Sciatic nerve (tissue), 2 donors: ENCODE measurements around the gene DOHH. TPM values are rescaled to one million over a fixed set of nuclear protein-coding genes. Genes with fewer than 3 reads are reported as not detected.

Experiments
- ATAC-seq: fragments of 200-7000 bp; cut with Tn5 transposase; one replicate; pipeline ENCODE4 v1.9.1; 2020; ENCODE audit warnings: mild to moderate bottlenecking, moderate library complexity
- DNase-seq: peaks from one replicate; pipeline ENCODE4 v3.0.0-alpha.2; 2020; ENCODE audit warnings: low spot score
- intact Hi-C: fragments of 100-400 bp; cut with DNase I; formaldehyde crosslinking; loops from one replicate; pipeline ENCODE4 v1.14.2; 2022
- total RNA-seq: library from RNA; stranded (reverse); fragmentation: NEBNext Ultra II Directional; extraction: Animal tissue kit (Norgen Biotek cat#: 25700); gene quantifications from one replicate; pipeline ENCODE4 v1.2.1, GENCODE V29; 2021
- donor health status: DM: no; HTN: no; CAD: no.
- donor health status: DM: no; HTN: no; CAD: no.

DOHH gene
- total RNA-seq, 1 donor from 2014 or later, result 8.4 TPM

DNA sequence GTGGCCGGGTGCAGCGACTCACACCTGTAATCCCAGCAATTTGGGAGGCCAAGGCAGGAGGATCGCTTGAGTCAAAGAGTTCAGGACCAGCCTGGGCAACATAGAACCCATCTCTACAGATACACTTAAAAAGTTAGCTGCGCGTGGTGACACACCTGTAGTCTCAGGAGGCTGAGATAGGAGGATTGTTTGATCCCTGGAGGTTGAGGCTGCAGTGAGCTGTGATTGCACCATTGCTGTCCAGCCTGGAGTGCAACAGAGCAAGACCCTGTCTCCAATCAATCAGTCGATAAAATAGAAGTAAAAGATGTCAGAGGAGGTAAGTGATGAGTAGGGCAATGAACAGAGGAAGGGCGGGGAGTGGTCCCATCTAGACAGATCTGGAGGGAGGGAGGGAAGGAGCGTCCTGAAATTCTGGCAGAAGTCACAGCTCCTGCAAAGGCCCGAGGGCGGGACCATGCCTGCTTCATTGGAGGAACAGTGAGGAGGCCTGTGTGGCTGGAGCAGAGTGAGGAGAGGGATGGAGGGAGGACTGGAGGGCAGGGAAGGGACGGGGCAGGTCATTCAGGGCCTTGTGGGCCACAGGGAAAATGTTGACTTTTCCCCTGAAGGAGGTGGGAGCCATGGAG, 29.9 kb downstream of the DOHH start:
- ATAC-seq (no peak), DNase-seq (no peak)
- intact Hi-C loops, result loop anchor here (5.0 kb wide), 1 partner anchor 148 kb away; no protein-coding TSS in a partner anchor

DNA sequence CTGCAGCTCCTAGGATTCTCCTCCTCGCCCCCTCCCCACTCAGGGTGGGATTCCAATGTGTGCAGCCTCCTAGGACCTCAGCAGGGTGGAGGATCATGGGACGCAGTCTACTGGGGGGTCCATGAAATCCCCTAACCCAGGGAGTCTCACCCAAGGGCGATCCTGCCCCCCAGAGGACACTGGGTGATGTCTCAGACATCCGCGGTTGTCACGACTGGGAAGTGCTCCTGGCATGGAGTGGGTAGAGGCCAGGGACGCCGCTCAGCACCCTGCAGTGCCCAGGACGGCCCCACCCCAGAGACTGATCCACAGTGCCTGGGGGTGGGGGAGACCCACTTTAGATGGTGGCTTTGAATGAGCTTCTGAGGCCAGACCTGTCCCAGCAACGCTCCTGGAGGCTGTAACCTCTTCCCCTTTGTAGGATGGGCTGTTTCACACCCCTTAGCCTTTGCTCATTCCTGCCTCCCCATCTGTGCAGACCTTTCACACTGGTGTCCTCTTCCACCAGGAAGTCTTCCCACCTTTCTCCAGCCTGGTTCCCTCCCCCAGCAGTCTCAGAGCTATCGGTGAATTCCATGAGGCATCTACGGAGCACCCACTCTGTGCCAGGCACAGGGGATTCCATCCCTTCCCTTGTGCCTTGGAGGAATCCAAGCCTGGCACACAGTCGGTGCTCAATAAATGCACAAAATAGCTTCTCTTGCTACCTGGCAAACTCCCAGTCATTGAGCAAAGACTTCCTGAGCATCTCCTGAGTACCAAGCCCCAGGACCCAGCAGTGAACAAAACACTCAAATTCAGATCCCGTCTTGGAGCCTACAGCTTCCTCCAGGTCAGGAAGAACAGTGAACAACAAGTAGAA, 30.6 kb downstream of the DOHH start:
- intact Hi-C loops, result loop anchor here (5.0 kb wide), 1 partner anchor 148 kb away; no protein-coding TSS in a partner anchor
- ATAC-seq (peak; percentile 2), DNase-seq (no peak)

DNA sequence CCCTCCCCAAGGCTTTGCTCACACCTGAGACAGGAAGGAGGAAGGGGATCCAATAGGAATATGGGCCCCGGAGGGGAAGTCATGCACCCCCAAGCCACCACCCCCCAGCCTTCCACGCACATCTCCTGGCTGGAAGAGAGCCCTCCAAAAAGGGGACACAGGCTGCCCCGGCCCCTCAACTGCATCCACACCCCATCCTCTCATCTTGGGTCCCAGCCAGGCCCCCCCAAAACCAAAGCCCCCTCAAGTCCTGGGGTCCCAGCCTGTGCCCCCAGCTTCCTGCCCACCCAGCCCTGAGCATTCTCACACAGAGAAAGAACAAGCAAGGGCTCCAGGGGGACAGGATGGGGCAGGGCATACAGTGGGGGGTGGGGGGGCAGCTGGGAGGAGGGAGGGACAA, 32.3 kb downstream of the DOHH start:
- intact Hi-C loops, result no loop called here

DNA sequence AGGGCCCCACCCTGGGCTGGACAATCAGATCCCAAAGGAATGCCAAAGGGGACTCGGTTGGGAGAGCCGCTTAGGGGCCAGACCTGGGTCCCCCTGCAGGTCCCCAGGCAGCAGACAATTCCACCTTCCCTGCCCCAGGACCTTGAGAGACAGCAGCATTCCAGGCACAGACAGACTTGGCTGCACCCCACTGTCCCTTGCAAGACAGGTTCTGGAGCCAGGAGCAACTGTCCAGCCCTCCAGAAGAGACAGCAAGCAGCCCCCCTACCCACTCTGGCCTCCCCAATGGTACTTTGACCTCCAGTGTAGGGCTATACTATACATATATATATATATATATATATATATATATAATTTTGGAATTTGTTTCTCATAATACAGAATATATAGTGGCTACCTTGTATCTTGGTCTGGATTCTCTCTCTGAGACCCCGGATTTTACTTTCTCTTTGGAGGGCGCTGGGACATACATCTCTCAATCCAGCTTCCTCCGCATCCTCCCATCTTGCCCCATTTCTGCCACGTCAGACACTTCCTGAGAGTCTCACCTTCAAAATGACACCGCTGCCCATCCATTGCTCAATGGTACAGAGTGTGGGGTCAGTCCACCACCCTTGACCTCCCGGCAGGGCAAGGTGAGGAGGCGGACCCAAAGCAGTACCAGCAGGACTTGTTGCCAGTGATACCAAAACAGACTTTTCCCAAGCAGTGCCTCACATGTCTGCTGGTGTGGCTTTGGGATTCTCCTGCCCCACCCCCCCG, 32.9 kb downstream of the DOHH start:
- DNase-seq (no peak), ATAC-seq (no peak)
- intact Hi-C loops, result no loop called here

More for the DNA sequence above, 32.3 kb downstream of the DOHH start:
- no peak for DNase-seq
- ATAC-seq, result no peak

DNA sequence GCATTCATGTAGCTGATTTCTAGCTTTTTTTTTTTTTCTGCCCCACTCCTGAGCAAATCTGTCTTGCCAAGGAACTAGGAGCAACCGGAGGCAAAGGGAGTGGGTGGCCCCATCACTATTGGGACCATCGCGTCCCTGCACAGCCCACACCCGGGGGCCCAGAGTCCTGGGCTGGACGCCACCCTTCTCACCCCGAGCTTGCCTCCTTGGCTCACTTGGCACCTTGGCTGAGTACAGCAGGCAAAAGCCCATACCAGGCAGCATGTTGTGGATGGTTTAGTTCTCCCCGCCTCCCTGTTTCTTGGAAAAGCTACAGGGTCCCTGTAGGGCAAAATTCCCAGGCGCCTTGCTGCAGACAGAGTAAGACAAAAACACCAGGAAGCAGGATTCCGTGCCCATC, 33.8 kb downstream of the DOHH start:
- peak; percentile 25 for ATAC-seq
- no peak for DNase-seq
- intact Hi-C loops, result no loop called here

DNA sequence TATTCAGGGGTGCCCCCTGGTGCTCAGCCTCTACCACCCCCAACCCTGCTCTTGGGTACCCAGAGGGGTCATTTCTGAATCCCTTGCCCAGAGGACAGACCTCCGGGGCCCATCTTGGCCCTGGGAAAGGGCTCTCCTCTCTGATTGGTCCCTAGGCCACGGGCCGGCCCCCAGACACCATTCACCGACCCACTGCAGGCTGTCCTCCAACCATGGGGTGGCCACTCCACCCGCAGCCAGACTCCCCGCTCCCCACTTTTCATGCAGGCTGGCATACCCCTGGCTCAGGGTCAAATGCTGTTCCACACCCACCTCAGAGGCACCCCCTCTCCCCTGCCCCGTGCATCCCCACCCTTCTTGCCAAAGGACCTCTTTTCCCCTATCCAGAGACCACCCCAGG, 34.9 kb downstream of the DOHH start:
- ATAC-seq (peak; percentile 6), DNase-seq (no peak)
- intact Hi-C loops, result no loop called here

DNA sequence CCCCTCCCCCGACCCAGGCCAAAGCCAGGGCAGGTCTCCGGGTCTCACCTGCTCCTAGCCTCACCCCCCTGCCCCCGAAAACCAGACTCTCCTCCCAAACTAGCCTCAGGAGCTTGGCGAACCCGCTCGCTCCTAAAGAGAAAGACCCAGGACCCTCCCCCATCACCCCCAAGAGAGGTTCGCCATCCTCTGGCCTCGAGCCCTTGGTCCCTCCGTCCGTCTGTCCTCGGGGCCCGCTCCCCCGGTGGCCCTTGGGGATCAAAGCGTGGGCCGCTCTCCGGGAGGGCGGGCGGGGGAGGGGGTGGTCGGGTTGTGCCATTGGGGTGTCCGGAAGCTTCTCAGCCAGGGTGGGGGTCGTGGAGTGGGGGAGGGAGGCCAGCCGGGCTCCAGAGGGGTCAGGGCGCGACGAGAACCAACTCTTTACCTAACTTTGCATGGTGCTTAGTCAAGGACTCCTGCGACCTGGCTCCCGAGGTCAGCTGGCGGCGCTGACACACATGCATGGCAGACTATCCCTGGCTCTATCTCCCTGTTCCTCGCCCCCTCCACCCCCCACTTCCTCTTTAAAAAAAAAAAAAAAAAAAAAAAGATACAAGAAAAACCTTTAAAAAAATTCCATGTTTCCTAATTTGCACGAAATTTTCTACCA, 35.8 kb downstream of the DOHH start:
- DNase-seq, result no peak
- ATAC-seq, result no peak
- intact Hi-C loops, result no loop called here

DNA sequence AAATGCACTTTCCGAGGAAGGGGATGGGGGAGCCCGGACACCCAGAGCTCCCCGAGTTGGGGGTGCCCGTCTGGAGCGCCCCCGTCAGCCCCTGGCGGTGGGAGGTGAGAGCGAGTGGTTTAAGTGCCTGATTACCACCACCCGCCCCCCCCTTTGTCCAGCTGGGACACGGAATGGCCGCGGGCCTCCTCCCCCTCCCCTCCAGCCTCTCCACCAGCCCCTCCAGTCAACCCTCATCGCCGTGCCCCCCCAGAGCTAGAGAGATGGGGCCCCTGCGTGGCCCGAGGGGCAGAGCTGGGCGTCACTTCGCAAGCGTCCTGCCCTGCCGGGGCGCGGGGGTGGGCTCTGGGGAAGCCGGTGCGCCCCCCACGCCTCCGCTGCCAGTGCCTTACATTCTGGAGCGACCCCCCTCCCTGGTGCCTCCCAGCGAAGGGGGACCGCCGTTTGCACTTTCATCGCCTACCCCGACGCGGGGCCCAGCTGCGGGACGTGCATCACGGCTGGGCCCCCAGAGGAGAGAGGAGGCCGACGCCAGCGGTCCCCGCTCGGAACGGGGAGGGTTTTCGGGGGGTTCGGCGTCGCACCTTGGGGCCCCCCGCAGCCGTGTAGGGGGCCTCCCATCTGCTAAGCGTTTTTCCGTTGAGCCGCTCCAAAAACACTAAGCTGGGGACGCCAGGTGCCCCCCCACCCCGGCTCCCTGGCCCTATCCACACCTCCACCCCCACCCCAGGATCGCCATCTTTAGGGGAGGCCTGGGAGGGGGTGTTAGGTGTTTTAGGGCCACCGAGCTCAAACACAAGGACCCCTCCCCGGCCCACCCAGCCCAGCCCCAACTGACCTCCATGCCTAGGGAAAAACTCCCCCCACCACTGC, 36.5 kb downstream of the DOHH start:
- no peak for DNase-seq
- intact Hi-C loops, result no loop called here
- no peak for ATAC-seq

DNA sequence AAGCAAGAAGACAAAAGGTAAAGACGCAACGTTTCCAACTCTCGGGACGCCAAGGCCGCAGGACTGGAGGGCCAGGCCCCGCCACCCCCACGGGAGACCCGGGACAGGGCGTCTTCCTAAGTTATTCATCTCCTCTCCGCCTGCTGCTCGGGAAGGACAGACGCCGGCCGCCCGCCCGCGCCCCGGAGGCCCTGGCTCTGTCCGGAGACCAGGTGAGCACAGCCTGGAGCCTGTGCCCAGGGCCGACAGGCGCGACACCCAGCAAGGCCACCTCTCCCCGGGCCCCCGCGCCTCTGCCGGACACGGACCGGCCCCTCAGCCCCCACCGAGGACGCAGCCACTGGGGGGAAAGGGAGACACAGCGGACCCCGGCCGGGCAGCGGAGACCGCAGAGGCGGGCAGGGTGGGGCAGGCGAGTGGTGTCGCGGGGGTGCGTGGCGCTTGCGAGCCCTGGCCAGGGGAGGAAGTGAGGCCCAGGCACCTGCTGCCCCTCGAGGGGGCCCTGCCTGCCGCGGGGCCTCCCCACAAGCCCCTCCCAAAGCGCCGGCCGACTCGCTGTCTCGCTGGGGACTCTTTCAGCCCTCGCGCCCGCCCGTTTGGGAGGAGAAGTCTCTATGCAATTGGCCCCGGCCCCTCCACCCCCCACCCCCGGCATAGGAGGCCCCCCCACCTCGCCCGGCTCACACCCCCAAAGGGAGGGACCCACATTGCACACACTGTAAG, 37.3 kb downstream of the DOHH start:
- DNase-seq, result no peak

DNA sequence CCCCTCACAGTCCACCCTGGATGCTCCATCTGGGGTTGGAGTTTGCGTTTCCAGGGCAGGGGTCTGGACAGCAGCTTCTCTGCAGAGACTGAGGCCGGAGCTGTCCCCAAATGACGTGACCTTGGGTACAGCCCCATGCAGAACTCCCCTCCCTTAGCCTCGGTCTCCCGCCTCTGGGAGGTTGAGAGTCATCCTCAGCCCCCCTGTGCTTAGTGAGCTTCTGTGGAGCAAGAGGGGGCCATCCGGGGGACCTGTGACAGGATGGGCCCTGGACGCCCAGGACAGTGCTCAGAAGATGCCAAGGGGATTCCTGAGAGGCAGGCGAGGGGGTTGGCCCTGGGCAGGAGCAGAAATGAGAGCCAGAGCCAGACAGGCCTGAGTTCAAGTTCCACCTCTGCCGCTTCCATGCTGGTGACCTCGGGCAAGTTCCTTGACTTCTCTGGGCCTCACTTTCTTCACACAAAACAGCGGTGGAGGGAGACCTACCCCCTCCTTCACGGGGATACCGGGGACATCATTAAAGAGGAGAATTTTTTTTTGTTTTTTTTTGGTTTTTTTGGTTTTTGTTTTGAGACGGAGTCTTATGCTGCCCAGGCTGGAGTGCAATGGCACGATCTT, 40.4 kb downstream of the DOHH start:
- DNase-seq, result no peak
- no peak for ATAC-seq
- intact Hi-C loops, result no loop called here

More for the DNA sequence above, 37.3 kb downstream of the DOHH start:
- ATAC-seq, result no peak
- intact Hi-C loops, result no loop called here

DNA sequence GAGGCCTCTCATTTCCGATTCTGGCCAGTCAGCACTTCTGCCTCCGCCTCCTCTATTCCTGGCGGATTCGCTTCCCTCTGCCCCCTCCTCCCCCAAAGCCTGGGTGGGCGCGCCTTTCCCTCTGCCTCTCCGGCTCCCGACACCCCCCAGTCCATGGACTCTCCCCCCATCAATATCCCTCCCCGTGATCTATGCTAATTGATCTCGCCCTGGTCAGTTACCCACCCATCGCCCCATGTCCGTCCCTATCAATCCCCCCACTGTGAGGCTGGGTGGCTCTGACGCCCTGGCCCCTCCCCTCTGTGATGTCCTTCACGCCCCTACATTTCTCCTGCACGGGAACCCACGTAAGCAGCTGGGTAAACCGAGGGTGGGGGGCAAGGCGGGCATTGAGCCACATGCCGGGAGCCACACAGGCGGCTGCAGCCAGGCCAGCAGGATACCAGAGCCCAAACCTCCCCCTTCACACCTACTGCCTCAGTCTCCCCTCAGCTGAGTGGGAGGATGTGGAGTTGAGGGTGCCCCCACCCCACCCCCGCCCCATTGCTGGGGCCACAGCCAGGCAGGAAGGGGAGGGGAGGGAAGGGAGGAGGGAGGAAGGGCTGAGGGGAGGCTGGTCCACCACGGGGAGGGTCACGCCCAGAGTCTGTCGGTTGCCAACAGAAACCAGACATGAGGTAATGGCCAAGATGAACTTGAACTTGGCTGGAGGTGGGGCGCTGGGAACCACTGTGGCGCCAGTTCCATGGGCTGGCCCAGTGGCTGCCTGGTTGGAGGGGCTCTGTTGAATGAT, 41.2 kb downstream of the DOHH start:
- intact Hi-C loops, result no loop called here
- ATAC-seq (peak; percentile 93), DNase-seq (peak; percentile 94)

DNA sequence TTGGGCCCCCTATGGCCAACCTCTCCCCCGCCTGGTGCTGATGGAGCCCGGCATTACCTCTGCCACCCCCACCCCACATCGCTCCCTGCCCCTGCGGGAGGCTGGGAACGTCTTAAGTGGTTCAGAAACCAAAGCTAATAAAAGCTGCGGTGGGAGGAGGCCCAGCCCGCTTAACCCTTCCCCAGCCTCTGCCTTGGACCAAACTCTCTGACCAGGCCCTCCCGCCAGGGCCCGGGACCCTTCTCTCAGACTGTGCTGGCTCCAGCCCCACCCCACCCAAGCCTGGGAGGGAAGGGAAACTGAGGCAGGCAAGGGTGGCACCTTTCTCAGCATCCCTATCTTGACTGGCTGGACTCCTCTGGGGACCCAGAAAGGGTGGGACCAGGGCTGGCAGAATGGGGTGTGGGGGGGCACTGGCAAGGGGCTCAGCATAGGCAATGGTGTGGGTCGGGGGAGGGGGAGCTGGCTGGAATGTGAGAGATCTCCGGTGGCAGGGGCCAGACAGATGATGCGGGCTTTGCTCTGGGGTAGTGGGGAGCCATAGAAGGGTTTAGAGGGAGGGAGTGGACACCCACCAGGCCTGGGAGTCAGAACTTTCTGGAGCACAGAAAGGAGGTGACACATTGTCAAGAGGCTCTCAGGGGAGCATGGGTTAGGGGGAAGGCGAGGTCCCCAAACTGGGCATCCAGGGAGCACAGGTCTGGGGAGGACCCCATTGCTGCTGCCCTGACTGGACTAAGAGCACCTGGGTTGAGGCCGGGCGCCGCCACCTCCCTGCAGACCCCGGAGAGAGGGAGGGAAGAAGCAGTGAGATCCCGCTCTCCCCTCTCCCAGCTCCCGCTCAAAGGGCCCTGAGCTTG, 42.0 kb downstream of the DOHH start:
- intact Hi-C loops, result no loop called here
- DNase-seq (no peak), ATAC-seq (peak; percentile 33)

DNA sequence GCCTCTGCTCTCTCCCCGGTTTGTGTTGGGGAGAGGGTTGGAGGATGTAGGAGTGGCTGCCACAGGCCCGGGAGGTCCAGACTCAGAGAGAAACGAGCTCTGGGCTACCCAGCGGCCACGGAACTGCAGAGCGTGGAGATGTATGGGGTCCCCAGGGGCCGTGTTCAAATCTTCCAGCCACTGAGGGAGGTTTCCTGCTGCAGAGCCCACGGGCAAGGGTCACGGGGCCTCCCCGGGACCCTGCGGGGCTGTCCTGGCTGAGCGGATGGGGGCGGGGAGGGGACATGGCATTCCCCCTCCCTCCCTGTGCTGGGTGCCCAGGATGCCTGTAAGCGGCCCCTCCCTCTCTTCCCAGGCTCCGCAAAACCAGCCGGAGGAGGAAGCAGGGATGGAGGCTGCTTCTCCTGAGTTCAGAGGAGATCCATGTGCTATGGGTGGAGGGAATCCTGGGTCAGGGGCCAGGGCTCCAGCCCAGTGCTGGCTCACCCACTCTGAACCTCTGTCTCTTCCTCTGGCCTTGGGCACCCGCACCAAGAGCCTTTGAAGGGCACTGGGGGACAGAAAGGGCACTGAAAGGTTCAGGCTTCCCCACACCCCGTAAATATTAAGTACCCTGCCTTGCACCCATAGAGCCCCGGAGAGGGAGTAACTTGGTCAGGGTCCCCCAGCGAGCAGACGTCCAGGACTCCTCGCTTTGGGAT, 42.8 kb downstream of the DOHH start:
- intact Hi-C loops, result no loop called here
- ATAC-seq (peak; percentile 11), DNase-seq (no peak)

DNA sequence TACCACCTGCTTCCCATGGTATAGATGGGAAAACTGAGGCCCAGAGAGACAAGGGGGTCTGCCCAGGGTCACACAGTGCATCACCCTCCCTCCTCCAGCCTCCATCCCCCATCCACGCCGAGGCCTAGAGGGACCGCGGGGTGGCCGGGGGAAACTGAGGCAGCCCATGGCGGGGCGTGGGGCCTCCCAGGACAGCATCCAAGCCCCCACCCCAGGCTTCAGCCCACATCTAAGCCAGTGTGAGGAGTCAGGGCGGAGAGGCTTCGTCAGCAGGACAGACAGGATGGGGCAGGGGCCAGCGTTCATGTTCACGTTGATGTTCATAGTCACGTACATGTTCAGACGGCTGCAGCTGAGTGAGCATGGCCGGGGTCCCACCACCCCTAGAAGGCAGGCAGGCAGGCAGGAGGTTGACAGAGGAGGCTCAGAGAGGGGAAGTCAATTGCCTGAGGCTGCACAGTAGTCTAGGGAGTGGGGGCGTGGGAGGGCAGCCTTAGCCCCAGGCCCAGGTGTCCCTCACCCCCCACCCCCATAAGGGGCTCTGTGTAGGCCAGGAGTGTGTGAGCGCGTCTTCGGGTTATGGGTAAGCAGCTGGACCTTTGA, 43.4 kb downstream of the DOHH start:
- no peak for ATAC-seq
- no peak for DNase-seq
- intact Hi-C loops, result no loop called here
